ENCODE measurements around the gene NIM1K. TPM values are rescaled to one million over a fixed set of nuclear protein-coding genes. Genes with fewer than 3 reads are reported as not detected.

Gene NIM1K
- polyA plus RNA-seq, 3 donors: 0.13 TPM; not detected in 2

DNA sequence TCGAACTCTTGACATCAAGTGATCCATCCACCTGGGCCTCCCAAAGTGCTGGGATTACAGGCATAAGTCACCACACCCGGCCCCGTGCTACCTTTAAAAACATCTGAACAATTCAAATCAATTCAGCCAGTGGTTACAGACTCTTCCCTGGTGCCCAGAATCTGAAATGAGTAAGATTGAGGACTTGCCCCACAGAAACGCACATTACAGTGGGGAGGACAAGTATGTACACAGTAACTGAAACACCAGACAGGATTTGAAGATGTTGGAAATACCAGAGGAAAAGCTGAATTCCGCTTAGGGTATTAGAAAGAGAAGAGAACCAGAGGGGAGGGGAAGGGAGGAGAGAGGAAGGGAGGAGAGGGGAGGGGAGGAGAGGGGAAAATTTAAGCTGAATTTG is 17.8 kb downstream of the NIM1K start:
- no peaks in the 10 kb centered on the region for H4K20me1 ChIP-seq (ENCODE audit: insufficient read depth, low read length)
- Mint-ChIP-seq H3K27me3 (ENCODE audit: low read depth in 3 of 3) (peaks cover 7 to 20% (median 12%) of the 10 kb centered on the region in 3 donors), H3K27ac (no peak overlapping the region), H3K36me3 (no peaks in the 10 kb centered on the region), H3K4me3 (peak overlapping the region in 1 of 2 donors; percentile 11), H3K9me3 (peaks cover 0 to 3% (median 0%) of the 10 kb centered on the region in 7 donors), H3K4me1 (no peaks in the 10 kb centered on the region)
- no peak for DNase-seq
- peaks cover 2 to 9% of the 10 kb centered on the region in 2 donors for H3K27me3 ChIP-seq (ENCODE audit: control insufficient read depth in 2 of 2, insufficient read depth in 2 of 2, low read length in 2 of 2)
- H3K4me2 ChIP-seq (replicated peaks; ENCODE audit: extremely low read depth, low read length, poor library complexity, severe bottlenecking): no peak overlapping the region
- no peaks in the 10 kb centered on the region for H3K4me1 ChIP-seq (ENCODE audit: control insufficient read depth in 1 of 2, insufficient read depth in 2 of 2, low read length in 2 of 2)
- H3K79me2 ChIP-seq (ENCODE audit: insufficient read depth, low read length): no peaks in the 10 kb centered on the region
- WGBS (ENCODE audit: insufficient coverage): 94% methylated on average over 2 of the region's 5 CpGs
- no peaks in the 10 kb centered on the region for H3K36me3 ChIP-seq (replicated peaks in 1 of 2; ENCODE audit: control insufficient read depth in 1 of 2, insufficient read depth in 2 of 2, low read length in 2 of 2)
- no peak overlapping the region for H3K27ac ChIP-seq (ENCODE audit: low read depth in 1 of 2, low read length in 2 of 2)
- no peak overlapping the region for H3K4me3 ChIP-seq (replicated peaks in 1 of 3; ENCODE audit: low read depth in 2 of 3, low read length in 3 of 3)
- no peaks in the 10 kb centered on the region for H3K9me3 ChIP-seq (replicated peaks in 1 of 2; ENCODE audit: control insufficient read depth in 1 of 2, insufficient read depth in 1 of 2, low read length in 2 of 2)
- no peak overlapping the region for H3K9ac ChIP-seq (ENCODE audit: insufficient read depth, low read length, poor library complexity, severe bottlenecking)
- TF ChIP-seq, protein P1, sequence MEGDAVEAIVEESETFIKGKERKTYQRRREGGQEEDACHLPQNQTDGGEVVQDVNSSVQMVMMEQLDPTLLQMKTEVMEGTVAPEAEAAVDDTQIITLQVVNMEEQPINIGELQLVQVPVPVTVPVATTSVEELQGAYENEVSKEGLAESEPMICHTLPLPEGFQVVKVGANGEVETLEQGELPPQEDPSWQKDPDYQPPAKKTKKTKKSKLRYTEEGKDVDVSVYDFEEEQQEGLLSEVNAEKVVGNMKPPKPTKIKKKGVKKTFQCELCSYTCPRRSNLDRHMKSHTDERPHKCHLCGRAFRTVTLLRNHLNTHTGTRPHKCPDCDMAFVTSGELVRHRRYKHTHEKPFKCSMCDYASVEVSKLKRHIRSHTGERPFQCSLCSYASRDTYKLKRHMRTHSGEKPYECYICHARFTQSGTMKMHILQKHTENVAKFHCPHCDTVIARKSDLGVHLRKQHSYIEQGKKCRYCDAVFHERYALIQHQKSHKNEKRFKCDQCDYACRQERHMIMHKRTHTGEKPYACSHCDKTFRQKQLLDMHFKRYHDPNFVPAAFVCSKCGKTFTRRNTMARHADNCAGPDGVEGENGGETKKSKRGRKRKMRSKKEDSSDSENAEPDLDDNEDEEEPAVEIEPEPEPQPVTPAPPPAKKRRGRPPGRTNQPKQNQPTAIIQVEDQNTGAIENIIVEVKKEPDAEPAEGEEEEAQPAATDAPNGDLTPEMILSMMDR (IDR thresholded peaks at IDR 0.05): no peak
- H2AFZ ChIP-seq (ENCODE audit: insufficient read depth, low read depth, low read length, poor library complexity, severe bottlenecking): no peak overlapping the region
- intact Hi-C loops (cut with micrococcal nuclease): loop anchor here in 1 of 2 donors (10.0 kb wide), 1 partner anchor 95 kb away; no protein-coding TSS in a partner anchor

DNA sequence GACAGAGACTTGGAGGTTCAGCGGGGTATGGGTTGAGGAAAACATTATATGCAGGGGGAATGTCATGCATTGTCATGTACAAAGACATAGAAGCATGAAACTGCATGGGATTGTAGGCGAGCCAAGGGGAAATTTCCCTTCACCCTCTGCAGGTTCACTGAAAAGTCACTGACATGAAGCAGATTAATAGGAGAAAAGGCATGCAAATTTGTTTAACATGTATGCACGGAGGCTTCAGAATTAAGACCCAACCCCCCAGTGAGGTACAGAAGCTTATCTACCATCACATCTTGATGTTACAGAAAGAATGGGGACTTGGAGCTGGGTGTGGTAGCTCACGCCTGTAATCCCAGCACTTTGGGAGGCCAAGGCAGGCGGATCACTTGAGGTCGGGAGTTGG is 18.5 kb downstream of the NIM1K start:
- Histone ChIP-seq H3K4me1 (ENCODE audit: control insufficient read depth in 1 of 2, insufficient read depth in 2 of 2, low read length in 2 of 2) (no peaks in the 10 kb centered on the region), H3K4me2 (replicated peaks; ENCODE audit: extremely low read depth, low read length, poor library complexity, severe bottlenecking) (no peak overlapping the region), H3K27ac (ENCODE audit: low read depth in 1 of 2, low read length in 2 of 2) (no peak overlapping the region), H3K36me3 (replicated peaks in 1 of 2; ENCODE audit: control insufficient read depth in 1 of 2, insufficient read depth in 2 of 2, low read length in 2 of 2) (no peaks in the 10 kb centered on the region), H3K4me3 (replicated peaks in 1 of 3; ENCODE audit: low read depth in 2 of 3, low read length in 3 of 3) (no peak overlapping the region), H3K9me3 (replicated peaks in 1 of 2; ENCODE audit: control insufficient read depth in 1 of 2, insufficient read depth in 1 of 2, low read length in 2 of 2) (no peaks in the 10 kb centered on the region), H2AFZ (ENCODE audit: insufficient read depth, low read depth, low read length, poor library complexity, severe bottlenecking) (no peak overlapping the region), H3K79me2 (ENCODE audit: insufficient read depth, low read length) (no peaks in the 10 kb centered on the region), H3K9ac (ENCODE audit: insufficient read depth, low read length, poor library complexity, severe bottlenecking) (no peak overlapping the region), H4K20me1 (ENCODE audit: insufficient read depth, low read length) (no peaks in the 10 kb centered on the region), H3K27me3 (ENCODE audit: control insufficient read depth in 2 of 2, insufficient read depth in 2 of 2, low read length in 2 of 2) (peaks cover 2 to 9% of the 10 kb centered on the region in 2 donors)
- TF ChIP-seq, protein P1 (IDR thresholded peaks at IDR 0.05): no peak
- H3K4me1 Mint-ChIP-seq: peaks cover 2% of the 10 kb centered on the region
- WGBS (ENCODE audit: insufficient coverage): 83% methylated on average over 1 of the region's 6 CpGs
- intact Hi-C loops (cut with micrococcal nuclease): no loop called here
- no peak for DNase-seq
- H3K36me3 Mint-ChIP-seq: no peaks in the 10 kb centered on the region
- H3K9me3 Mint-ChIP-seq: peaks cover 0 to 2% (median 0%) of the 10 kb centered on the region in 7 donors
- peak overlapping the region in 1 of 2 donors; percentile 28 for H3K4me3 Mint-ChIP-seq
- H3K27ac Mint-ChIP-seq: no peak overlapping the region
- H3K27me3 Mint-ChIP-seq (ENCODE audit: low read depth in 3 of 3): peaks cover 7 to 20% (median 12%) of the 10 kb centered on the region in 3 donors

All from CD14-positive monocyte (primary cell).